IPS DF 6.9 (cell line): ENCODE measurements around the gene FRMD4A.
"Not testable (repeated sequence)": the region's sequence is repeated elsewhere in the genome, so short reads cannot be mapped to it uniquely, and the experiment has no call there.

Experiments
- DNase-seq: peaks from one replicate; pipeline ENCODE4 v3.0.0-alpha.2; 2013; ENCODE audit warnings: low read depth, low spot score
- H3K27ac ChIP-seq: one replicate; pipeline ENCODE4 v1.5.1; 2013; ENCODE audit warnings: low read length, control low read depth
- H3K27me3 ChIP-seq: 2 replicates; pipeline ENCODE4 v1.6.1; 2013; ENCODE audit warnings: mild to moderate bottlenecking, low read length; ENCODE audit not compliant: control insufficient read depth, insufficient read depth
- H3K36me3 ChIP-seq: 2 replicates; pipeline ENCODE4 v1.6.1; 2013; ENCODE audit warnings: low read length; ENCODE audit not compliant: control insufficient read depth, insufficient read depth
- H3K4me1 ChIP-seq: 2 replicates; pipeline ENCODE4 v1.6.1; 2013; ENCODE audit warnings: low read length; ENCODE audit not compliant: control insufficient read depth, insufficient read depth
- H3K4me3 ChIP-seq: 2 replicates; pipeline ENCODE4 v1.5.1; 2013; ENCODE audit warnings: mild to moderate bottlenecking, low read length
- H3K9me3 ChIP-seq: 2 replicates; pipeline ENCODE4 v1.6.1; 2013; ENCODE audit warnings: low read length, inconsistent platforms; ENCODE audit not compliant: control insufficient read depth, insufficient read depth
- WGBS: extraction: QIAGEN DNeasy Blood & Tissue Kit; methylation state at CpG from one replicate; pipeline ENCODE4 v1.1.7; 2013; ENCODE audit warnings: mixed read lengths, missing lambda C conversion rate; ENCODE audit not compliant: insufficient read length, insufficient coverage; 5-methylcytosine and 5-hydroxymethylcytosine counted together

FRMD4A gene

GRCh38 chr10:14243221-14243620, 87.5 kb downstream of the FRMD4A start:
- no CpG with 5 or more reads among the region's 6 CpGs for WGBS
- Histone ChIP-seq H3K4me1 (no peaks in the 10 kb centered on the region), H3K9me3 (no peaks in the 10 kb centered on the region), H3K4me3 (no peak overlapping the region), H3K27ac (no peak overlapping the region), H3K27me3 (no peaks in the 10 kb centered on the region), H3K36me3 (no peaks in the 10 kb centered on the region)
- DNase-seq, result no peak

- Histone ChIP-seq H3K4me1 (no peaks in the 10 kb centered on the region), H3K27ac (no peak overlapping the region), H3K27me3 (no peaks in the 10 kb centered on the region), H3K4me3 (no peak overlapping the region), H3K9me3 (no peaks in the 10 kb centered on the region), H3K36me3 (no peaks in the 10 kb centered on the region)
- no peak for DNase-seq
- no CpG with 5 or more reads among the region's 1 CpG for WGBS
These were observed 89.5 kb downstream of the FRMD4A start for GRCh38 chr10:14241196-14241595.

GRCh38 chr10:14240253-14241189, 90.2 kb downstream of the FRMD4A start:
- Histone ChIP-seq H3K36me3 (no peaks in the 10 kb centered on the region), H3K4me3 (no peak overlapping the region), H3K27me3 (no peaks in the 10 kb centered on the region), H3K9me3 (no peaks in the 10 kb centered on the region), H3K27ac (no peak overlapping the region), H3K4me1 (no peaks in the 10 kb centered on the region)
- peak; percentile 29 for DNase-seq
- no CpG with 5 or more reads among the region's 13 CpGs for WGBS

GRCh38 chr10:14238659-14239058, 92.1 kb downstream of the FRMD4A start:
- H3K36me3 ChIP-seq, H3K27ac ChIP-seq, H3K9me3 ChIP-seq, H3K4me1 ChIP-seq, H3K4me3 ChIP-seq, DNase-seq, H3K27me3 ChIP-seq: not testable (repeated sequence)
- WGBS, result no CpG with 5 or more reads among the region's 3 CpGs

- H3K27me3 ChIP-seq, result no peaks in the 10 kb centered on the region
- no peak overlapping the region for H3K27ac ChIP-seq
- WGBS, result no CpG with 5 or more reads among the region's 6 CpGs
- no peak for DNase-seq
- no peaks in the 10 kb centered on the region for H3K9me3 ChIP-seq
- no peaks in the 10 kb centered on the region for H3K36me3 ChIP-seq
- H3K4me1 ChIP-seq, result no peaks in the 10 kb centered on the region
- H3K4me3 ChIP-seq, result no peak overlapping the region
These were observed 94.4 kb downstream of the FRMD4A start for GRCh38 chr10:14236341-14236740.

GRCh38 chr10:14235566-14236195, 95.0 kb downstream of the FRMD4A start:
- H3K9me3 ChIP-seq, result no peaks in the 10 kb centered on the region
- no peak overlapping the region for H3K27ac ChIP-seq
- no peak for DNase-seq
- no CpG with 5 or more reads among the region's 11 CpGs for WGBS
- no peak overlapping the region for H3K4me3 ChIP-seq
- no peaks in the 10 kb centered on the region for H3K4me1 ChIP-seq
- no peaks in the 10 kb centered on the region for H3K36me3 ChIP-seq
- H3K27me3 ChIP-seq, result no peaks in the 10 kb centered on the region

GRCh38 chr10:14233566-14233965, 97.2 kb downstream of the FRMD4A start:
- no peaks in the 10 kb centered on the region for H3K4me1 ChIP-seq
- no CpG with 5 or more reads among the region's 4 CpGs for WGBS
- H3K36me3 ChIP-seq, result no peaks in the 10 kb centered on the region
- no peak overlapping the region for H3K4me3 ChIP-seq
- DNase-seq, result no peak
- H3K27me3 ChIP-seq, result no peaks in the 10 kb centered on the region
- H3K27ac ChIP-seq, result no peak overlapping the region
- no peaks in the 10 kb centered on the region for H3K9me3 ChIP-seq

GRCh38 chr10:14228798-14229197, 101.9 kb downstream of the FRMD4A start:
- WGBS, result no CpG with 5 or more reads among the region's 3 CpGs
- not testable (repeated sequence) for H3K27me3 ChIP-seq, H3K4me1 ChIP-seq, H3K36me3 ChIP-seq, DNase-seq, H3K9me3 ChIP-seq, H3K4me3 ChIP-seq, H3K27ac ChIP-seq

- Histone ChIP-seq H3K4me3 (no peak overlapping the region), H3K36me3 (no peaks in the 10 kb centered on the region), H3K27me3 (no peaks in the 10 kb centered on the region), H3K9me3 (no peaks in the 10 kb centered on the region), H3K4me1 (no peaks in the 10 kb centered on the region), H3K27ac (no peak overlapping the region)
- no CpG with 5 or more reads among the region's 4 CpGs for WGBS
- DNase-seq, result no peak
These were observed 105.3 kb downstream of the FRMD4A start for GRCh38 chr10:14225379-14225778.

- Histone ChIP-seq H3K9me3 (no peaks in the 10 kb centered on the region; the same call in 1 of the 2 replicates), H3K36me3 (no peaks in the 10 kb centered on the region), H3K4me3 (no peak overlapping the region), H3K27ac (no peak overlapping the region), H3K4me1 (no peaks in the 10 kb centered on the region), H3K27me3 (no peaks in the 10 kb centered on the region)
- WGBS, result no CpG with 5 or more reads among the region's 7 CpGs
- no peak for DNase-seq
These were observed 110.7 kb downstream of the FRMD4A start for GRCh38 chr10:14220026-14220425.
